ENCODE results near the gene KRTAP5-2.
A peak's percentile ranks its signal among the peaks of the same experiment; 100 is the strongest.

DNA sequence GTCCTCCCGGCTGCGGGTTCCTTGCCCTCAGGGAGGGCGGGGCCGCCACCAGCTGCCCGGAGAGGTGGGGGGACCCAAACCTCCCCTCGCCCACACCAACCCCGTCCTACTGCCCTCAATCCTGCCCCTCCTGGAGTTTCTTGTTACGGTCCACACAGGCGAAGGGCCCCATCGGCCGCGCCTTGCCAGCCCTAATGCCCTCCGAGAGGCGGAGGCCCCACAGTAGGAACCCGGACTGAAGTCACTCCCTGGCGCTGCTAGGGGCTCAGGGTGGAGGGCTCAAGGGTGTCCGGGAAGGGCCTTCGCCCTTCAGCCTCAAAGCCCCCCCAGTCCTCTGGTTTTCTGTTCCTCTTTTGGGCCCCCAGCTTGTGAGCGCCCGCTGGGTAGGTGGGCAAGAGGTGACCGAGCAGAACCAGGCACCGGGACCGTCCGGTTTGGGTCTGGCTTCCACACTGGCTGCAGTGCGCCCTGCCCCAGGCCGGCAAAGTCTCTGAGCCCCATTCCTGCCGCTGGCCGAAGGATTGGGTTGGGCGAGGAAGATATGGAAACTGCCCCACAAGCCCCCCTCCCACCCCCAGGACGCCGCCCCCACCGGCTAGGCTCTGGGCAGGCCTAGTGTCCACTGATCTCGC, 50.5 kb downstream of the KRTAP5-2 start:
- TF ChIP-seq SIX5 (IDR thresholded peaks at IDR 0.05; ENCODE audit: low read depth, low read length) (no peak), EZH2 (IDR thresholded peaks at IDR 0.05; ENCODE audit: low read depth, low read length, severe bottlenecking) (peak; percentile 40), POLR2AphosphoS5 (IDR thresholded peaks at IDR 0.05; ENCODE audit: low read depth, low read length) (no peak), TAF1 (IDR thresholded peaks at IDR 0.05; ENCODE audit: low read depth, low read length) (no peak), PHF8 (conservative IDR thresholded peaks at IDR 0.05; ENCODE audit: low read depth, low read length) (no peak), SP1 (IDR thresholded peaks at IDR 0.05; ENCODE audit: low read depth, low read length) (no peak), GABPA (IDR thresholded peaks at IDR 0.05; ENCODE audit: borderline replicate concordance, insufficient read depth, low read length) (no peak)
- TF ChIP-seq, protein P1, sequence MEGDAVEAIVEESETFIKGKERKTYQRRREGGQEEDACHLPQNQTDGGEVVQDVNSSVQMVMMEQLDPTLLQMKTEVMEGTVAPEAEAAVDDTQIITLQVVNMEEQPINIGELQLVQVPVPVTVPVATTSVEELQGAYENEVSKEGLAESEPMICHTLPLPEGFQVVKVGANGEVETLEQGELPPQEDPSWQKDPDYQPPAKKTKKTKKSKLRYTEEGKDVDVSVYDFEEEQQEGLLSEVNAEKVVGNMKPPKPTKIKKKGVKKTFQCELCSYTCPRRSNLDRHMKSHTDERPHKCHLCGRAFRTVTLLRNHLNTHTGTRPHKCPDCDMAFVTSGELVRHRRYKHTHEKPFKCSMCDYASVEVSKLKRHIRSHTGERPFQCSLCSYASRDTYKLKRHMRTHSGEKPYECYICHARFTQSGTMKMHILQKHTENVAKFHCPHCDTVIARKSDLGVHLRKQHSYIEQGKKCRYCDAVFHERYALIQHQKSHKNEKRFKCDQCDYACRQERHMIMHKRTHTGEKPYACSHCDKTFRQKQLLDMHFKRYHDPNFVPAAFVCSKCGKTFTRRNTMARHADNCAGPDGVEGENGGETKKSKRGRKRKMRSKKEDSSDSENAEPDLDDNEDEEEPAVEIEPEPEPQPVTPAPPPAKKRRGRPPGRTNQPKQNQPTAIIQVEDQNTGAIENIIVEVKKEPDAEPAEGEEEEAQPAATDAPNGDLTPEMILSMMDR (IDR thresholded peaks at IDR 0.05; ENCODE audit: control extremely low read depth in 1 of 3, insufficient read depth in 1 of 3, low read depth in 1 of 3, low read length in 3 of 3): no peak
- TF ChIP-seq, protein P2, sequence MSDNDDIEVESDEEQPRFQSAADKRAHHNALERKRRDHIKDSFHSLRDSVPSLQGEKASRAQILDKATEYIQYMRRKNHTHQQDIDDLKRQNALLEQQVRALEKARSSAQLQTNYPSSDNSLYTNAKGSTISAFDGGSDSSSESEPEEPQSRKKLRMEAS (IDR thresholded peaks at IDR 0.05): no peak

Measured in H1 (cell line).